Ectodermal cell (in vitro differentiated cells): Measurements from ENCODE around the gene CNNM2.
"Not testable (repeated sequence)": the region's sequence is repeated elsewhere in the genome, so short reads cannot be mapped to it uniquely, and the experiment has no call there.

Source experiments
- H3K27ac ChIP-seq: 2 replicates; pipeline ENCODE4 v1.7.0; 2013; ENCODE audit warnings: mild to moderate bottlenecking, low read depth, low read length; ENCODE audit not compliant: insufficient read depth, poor library complexity, severe bottlenecking
- H3K27me3 ChIP-seq: 2 replicates; pipeline ENCODE4 v1.7.0; 2013; ENCODE audit warnings: mild to moderate bottlenecking, low read length; ENCODE audit not compliant: insufficient read depth, control insufficient read depth, poor library complexity, severe bottlenecking
- H3K36me3 ChIP-seq: one replicate; pipeline ENCODE4 v1.7.0; 2013; ENCODE audit warnings: low read length; ENCODE audit not compliant: control insufficient read depth, insufficient read depth
- H3K4me1 ChIP-seq: one replicate; pipeline ENCODE4 v1.7.0; 2013; ENCODE audit warnings: low read length; ENCODE audit not compliant: control insufficient read depth, insufficient read depth
- H3K4me3 ChIP-seq: 2 replicates; pipeline ENCODE4 v1.7.0; 2013; ENCODE audit warnings: low read depth, low read length, control low read depth; ENCODE audit not compliant: insufficient read depth
- H3K9me3 ChIP-seq: 2 replicates; pipeline ENCODE4 v1.7.0; 2013; ENCODE audit warnings: mild to moderate bottlenecking, low read length, moderate library complexity; ENCODE audit not compliant: control insufficient read depth
- WGBS, 2 experiments: methylation state at CpG; one replicate each; pipeline ENCODE4 v1.1.7; 2013; ENCODE audit warnings: missing lambda C conversion rate in 2 of 2; 5-methylcytosine and 5-hydroxymethylcytosine counted together

Gene CNNM2

GRCh38 chr10:102984086-102984485 is 66.0 kb downstream of the CNNM2 start:
- no peaks in the 10 kb centered on the region for H3K9me3 ChIP-seq
- WGBS, 2 experiments: 92 to 97% methylated on average over 1 of the region's 1 CpG
- H3K27ac ChIP-seq: no peak overlapping the region
- no peak overlapping the region for H3K4me3 ChIP-seq
- H3K36me3 ChIP-seq: no peaks in the 10 kb centered on the region
- H3K27me3 ChIP-seq: no peaks in the 10 kb centered on the region
- H3K4me1 ChIP-seq: no peaks in the 10 kb centered on the region

DNA sequence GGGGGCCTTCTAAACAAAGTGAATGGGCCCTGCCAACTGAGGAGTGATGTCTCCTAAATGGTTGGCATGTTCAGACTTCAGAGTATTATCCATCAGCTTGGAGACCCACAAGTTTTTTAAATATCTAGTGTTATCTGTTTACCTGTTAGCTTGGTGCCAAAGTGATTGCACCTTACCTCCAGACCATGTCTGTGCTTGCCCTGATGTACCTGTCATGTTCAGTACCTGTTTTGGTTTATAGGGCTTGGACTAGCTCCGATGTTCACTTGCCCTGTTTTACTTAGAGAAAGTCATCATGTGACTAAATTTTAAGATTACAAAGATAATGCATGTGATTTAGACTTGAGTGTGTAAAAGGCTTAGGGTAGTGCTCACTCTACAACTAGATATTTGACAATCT is 67.7 kb downstream of the CNNM2 start:
- H3K27ac ChIP-seq: no peak overlapping the region
- no peaks in the 10 kb centered on the region for H3K9me3 ChIP-seq
- no peaks in the 10 kb centered on the region for H3K4me1 ChIP-seq
- H3K27me3 ChIP-seq: no peaks in the 10 kb centered on the region
- 95% methylated on average over 1 of the region's 1 CpG; no CpG with 5 or more reads in 1 of the 2 experiments for WGBS, 2 experiments
- no peaks in the 10 kb centered on the region for H3K36me3 ChIP-seq
- H3K4me3 ChIP-seq: no peak overlapping the region

GRCh38 chr10:102988404-102989314 is 70.6 kb downstream of the CNNM2 start:
- H3K36me3 ChIP-seq: no peaks in the 10 kb centered on the region
- H3K4me3 ChIP-seq: no peak overlapping the region
- H3K9me3 ChIP-seq: no peaks in the 10 kb centered on the region
- no peaks in the 10 kb centered on the region for H3K4me1 ChIP-seq
- H3K27ac ChIP-seq: no peak overlapping the region
- WGBS, 2 experiments: 91 to 93% methylated on average over 8 of the region's 8 CpGs
- no peaks in the 10 kb centered on the region for H3K27me3 ChIP-seq

- no peaks in the 10 kb centered on the region for H3K4me1 ChIP-seq
Observed at GRCh38 chr10:102994531-102995295, 76.6 kb downstream of the CNNM2 start.

GRCh38 chr10:102996876-102997275 is 78.8 kb downstream of the CNNM2 start:
- Histone ChIP-seq H3K27ac (no peak overlapping the region), H3K9me3 (no peaks in the 10 kb centered on the region), H3K4me3 (no peak overlapping the region), H3K27me3 (no peaks in the 10 kb centered on the region), H3K4me1 (no peaks in the 10 kb centered on the region), H3K36me3 (no peaks in the 10 kb centered on the region)

More at GRCh38 chr10:102994531-102995295, 76.6 kb downstream of the CNNM2 start:
- no peaks in the 10 kb centered on the region for H3K27me3 ChIP-seq
- H3K4me3 ChIP-seq: no peak overlapping the region
- WGBS, 2 experiments: 90 to 92% methylated on average over 5 of the region's 5 CpGs
- H3K27ac ChIP-seq: no peak overlapping the region
- no peaks in the 10 kb centered on the region for H3K9me3 ChIP-seq
- no peaks in the 10 kb centered on the region for H3K36me3 ChIP-seq

DNA sequence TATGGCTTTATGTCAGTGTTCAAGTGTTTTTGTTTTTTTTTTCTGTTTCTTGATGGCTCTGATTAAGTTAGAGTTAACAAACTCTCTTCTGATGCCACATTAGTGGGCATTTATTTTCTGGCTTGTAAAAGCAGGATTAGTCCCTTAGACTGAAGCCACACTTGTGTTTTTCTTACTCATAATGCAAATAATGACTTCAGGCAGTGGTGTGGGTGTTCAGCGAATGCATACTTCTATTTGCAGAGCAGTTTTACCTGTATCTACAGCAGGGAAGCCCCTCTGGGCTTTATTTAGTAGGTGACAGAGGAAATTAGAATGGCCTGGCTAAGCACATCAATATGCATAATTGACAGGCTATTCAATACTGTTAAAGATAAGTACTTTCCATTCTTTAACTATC is 79.9 kb downstream of the CNNM2 start:
- Histone ChIP-seq H3K4me1 (no peaks in the 10 kb centered on the region), H3K36me3 (no peaks in the 10 kb centered on the region), H3K27me3 (no peaks in the 10 kb centered on the region), H3K27ac (no peak overlapping the region), H3K9me3 (no peaks in the 10 kb centered on the region), H3K4me3 (no peak overlapping the region)
- 92 to 100% methylated on average over 1 of the region's 1 CpG for WGBS, 2 experiments

GRCh38 chr10:102998399-102998907 is 80.4 kb downstream of the CNNM2 start:
- no peak overlapping the region for H3K4me3 ChIP-seq
- WGBS, 2 experiments: 95 to 98% methylated on average over 5 to 7 of the region's 7 CpGs
- H3K9me3 ChIP-seq: no peaks in the 10 kb centered on the region
- no peaks in the 10 kb centered on the region for H3K36me3 ChIP-seq
- no peaks in the 10 kb centered on the region for H3K4me1 ChIP-seq
- H3K27ac ChIP-seq: no peak overlapping the region
- H3K27me3 ChIP-seq: no peaks in the 10 kb centered on the region

- not testable (repeated sequence) for H3K27ac ChIP-seq, H3K4me1 ChIP-seq, H3K9me3 ChIP-seq, H3K4me3 ChIP-seq, H3K27me3 ChIP-seq, H3K36me3 ChIP-seq
- 93 to 95% methylated on average over 3 to 5 of the region's 7 CpGs for WGBS, 2 experiments
Observed at GRCh38 chr10:103000050-103000449, 82.0 kb downstream of the CNNM2 start.

DNA sequence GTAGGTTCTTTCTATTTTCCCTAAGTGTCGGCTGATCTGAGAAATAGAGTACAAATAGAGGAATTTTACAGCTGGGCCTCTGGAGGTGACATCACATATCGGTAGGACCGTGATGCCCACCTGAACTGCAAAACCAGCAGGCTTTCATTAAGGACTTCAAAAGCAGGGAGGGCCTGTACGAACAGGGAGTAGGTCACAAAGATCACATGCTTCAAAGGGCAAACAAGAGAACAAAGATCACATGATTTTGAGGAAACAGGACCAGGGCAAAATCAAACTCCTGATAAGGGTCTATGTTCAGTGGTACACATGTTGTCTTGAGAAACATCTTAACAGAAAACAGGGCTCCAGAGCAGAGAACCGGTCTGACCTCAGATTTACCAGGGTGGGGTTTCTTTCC is 88.9 kb downstream of the CNNM2 start:
- Histone ChIP-seq H3K27me3 (no peaks in the 10 kb centered on the region), H3K4me3 (no peak overlapping the region), H3K4me1 (no peaks in the 10 kb centered on the region), H3K9me3 (no peaks in the 10 kb centered on the region), H3K36me3 (no peaks in the 10 kb centered on the region), H3K27ac (no peak overlapping the region)
- 95 to 96% methylated on average over 5 of the region's 5 CpGs for WGBS, 2 experiments

- Histone ChIP-seq H3K9me3 (no peaks in the 10 kb centered on the region), H3K27me3 (no peaks in the 10 kb centered on the region), H3K27ac (no peak overlapping the region), H3K4me3 (no peak overlapping the region), H3K4me1 (peaks cover 4% of the 10 kb centered on the region), H3K36me3 (no peaks in the 10 kb centered on the region)
- 84 to 85% methylated on average over 5 of the region's 5 CpGs for WGBS, 2 experiments
Observed at GRCh38 chr10:103013416-103013815, 95.3 kb downstream of the CNNM2 start.
